IMR-90 (cell line): Measurements from ENCODE around the gene PHOSPHO2. TPM values are rescaled to one million over a fixed set of nuclear protein-coding genes. Genes with fewer than 3 reads are reported as not detected.

Experiments
- ATAC-seq: fragments of 200-7000 bp; cut with Tn5 transposase; 2 replicates; pipeline ENCODE4 v1.9.1; 2020; ENCODE audit warnings: low read depth, mild to moderate bottlenecking, moderate library complexity
- BruUV-seq: library from RNA; stranded (reverse); fragments of 400-500 nt; replicated peaks from 2 replicates; lab custom pipeline; 2021; lab: Mats Ljungman, UMichigan
- CTCF ChIA-PET: fragments of 300-600 bp; formaldehyde crosslinking; extraction: SDS; loops from one replicate; lab custom pipeline; 2021; ENCODE audit warnings: antibody characterized with exemption; lab: Yijun Ruan, JAX
- POLR2A ChIA-PET: fragments of 300-600 bp; sonication (Branson Sonifier 250); formaldehyde crosslinking; loops from one replicate; lab custom pipeline; 2022; ENCODE audit warnings: antibody characterized with exemption; ENCODE audit not compliant: unreplicated experiment; lab: Charles Lee
- DNase-seq: peaks from one replicate; pipeline ENCODE4 v3.0.0; 2013
- H2AFZ ChIP-seq: replicated peaks from 2 replicates; pipeline ENCODE3; 2013; ENCODE audit warnings: low read length, mild to moderate bottlenecking; ENCODE audit not compliant: poor library complexity
- H2AK5ac ChIP-seq: 2 replicates; pipeline ENCODE4 v1.6.1; 2013; ENCODE audit warnings: low read depth, low read length, inconsistent platforms
- H2AK9ac ChIP-seq: replicated peaks from 2 replicates; pipeline ENCODE3; 2013; ENCODE audit warnings: mild to moderate bottlenecking, low read depth, low read length, moderate library complexity; ENCODE audit not compliant: poor library complexity
- H2BK120ac ChIP-seq: 2 replicates; pipeline ENCODE4 v1.6.1; 2013; ENCODE audit warnings: low read depth, low read length, inconsistent platforms
- H2BK15ac ChIP-seq: 3 replicates; pipeline ENCODE4 v1.6.1; 2013; ENCODE audit warnings: low read depth, low read length, inconsistent platforms
- H2BK20ac ChIP-seq: 2 replicates; pipeline ENCODE4 v1.6.1; 2013; ENCODE audit warnings: low read depth, mild to moderate bottlenecking, inconsistent platforms, low read length, moderate library complexity
- H2BK5ac ChIP-seq: 2 replicates; pipeline ENCODE4 v1.6.1; 2013; ENCODE audit warnings: mild to moderate bottlenecking, low read depth, low read length, inconsistent platforms; ENCODE audit not compliant: poor library complexity, severe bottlenecking
- H3K14ac ChIP-seq: replicated peaks from 2 replicates; pipeline ENCODE4 v1.6.1; 2013; ENCODE audit warnings: low read depth, low read length, inconsistent platforms
- H3K18ac ChIP-seq: 2 replicates; pipeline ENCODE4 v1.6.1; 2013; ENCODE audit warnings: low read depth, low read length, control low read depth
- H3K23ac ChIP-seq: 2 replicates; pipeline ENCODE4 v1.6.1; 2013; ENCODE audit warnings: low read depth, low read length, inconsistent platforms
- H3K27ac ChIP-seq: 2 replicates; pipeline ENCODE4 v1.5.1; 2013; ENCODE audit warnings: mild to moderate bottlenecking, control low read depth, low read length; ENCODE audit not compliant: insufficient read depth
- H3K27me3 ChIP-seq: 2 replicates; pipeline ENCODE4 v1.6.1; 2013; ENCODE audit warnings: low read length; ENCODE audit not compliant: control insufficient read depth, insufficient read depth
- H3K36me3 ChIP-seq: 2 replicates; pipeline ENCODE4 v1.6.1; 2013; ENCODE audit warnings: low read length, mixed read lengths; ENCODE audit not compliant: control insufficient read depth, insufficient read depth
- H3K4ac ChIP-seq: 2 replicates; pipeline ENCODE4 v1.6.1; 2013; ENCODE audit warnings: low read depth, low read length, inconsistent platforms
- H3K4me1 ChIP-seq: 2 replicates; pipeline ENCODE4 v1.6.1; 2013; ENCODE audit warnings: low read length, mixed read lengths; ENCODE audit not compliant: control insufficient read depth, insufficient read depth
- H3K4me2 ChIP-seq: 2 replicates; pipeline ENCODE4 v1.6.1; 2013; ENCODE audit warnings: low read depth, mild to moderate bottlenecking, control low read depth, low read length, moderate library complexity
- H3K4me3 ChIP-seq: 2 replicates; pipeline ENCODE4 v1.5.1; 2013; ENCODE audit warnings: low read depth, mild to moderate bottlenecking, control low read depth, low read length, moderate library complexity; ENCODE audit not compliant: insufficient read depth
- H3K56ac ChIP-seq: 2 replicates; pipeline ENCODE4 v1.6.1; 2013; ENCODE audit warnings: low read length, inconsistent platforms; ENCODE audit not compliant: insufficient read depth; ENCODE audit errors: extremely low read depth
- H3K79me1 ChIP-seq, 2 experiments: 2 replicates each; pipeline ENCODE4 v1.6.1; 2013; ENCODE audit warnings: low read length in 2 of 2, inconsistent platforms in 1 of 2, low read depth in 1 of 2
- H3K9ac ChIP-seq: 2 replicates; pipeline ENCODE4 v1.6.1; 2013; ENCODE audit warnings: low read depth, low read length, control low read depth
- H3K9me1 ChIP-seq: 2 replicates; pipeline ENCODE4 v1.6.1; 2013; ENCODE audit warnings: low read length, inconsistent platforms; ENCODE audit not compliant: insufficient read depth
- H3K9me3 ChIP-seq: 2 replicates; pipeline ENCODE4 v1.6.1; 2013; ENCODE audit warnings: low read length; ENCODE audit not compliant: control insufficient read depth, insufficient read depth
- H4K20me1 ChIP-seq: 2 replicates; pipeline ENCODE4 v1.6.1; 2013; ENCODE audit warnings: low read length, inconsistent platforms; ENCODE audit not compliant: insufficient read depth
- H4K5ac ChIP-seq: 2 replicates; pipeline ENCODE4 v1.6.1; 2013; ENCODE audit warnings: mild to moderate bottlenecking, low read depth, low read length, control low read depth
- H4K8ac ChIP-seq, 2 experiments: 2 replicates each; pipeline ENCODE4 v1.6.1; 2013; ENCODE audit warnings: low read depth in 2 of 2, low read length in 2 of 2, control low read depth in 1 of 2, inconsistent platforms in 1 of 2
- H4K91ac ChIP-seq: 2 replicates; pipeline ENCODE4 v1.6.1; 2013; ENCODE audit warnings: low read depth, low read length, inconsistent platforms; ENCODE audit not compliant: insufficient read depth
- BHLHE40 ChIP-seq: fragments of 150-350 bp; IDR thresholded peaks from 2 replicates; pipeline ENCODE4 v1.6.1; 2016; ENCODE audit warnings: mild to moderate bottlenecking, low read depth, low read length
- CEBPB ChIP-seq: IDR thresholded peaks from 2 replicates; pipeline ENCODE4 v1.6.1; 2012; ENCODE audit warnings: low read depth, low read length, improper control_type of control experiment
- CHD1 ChIP-seq: IDR thresholded peaks from 2 replicates; pipeline ENCODE4 v1.6.1; 2012; ENCODE audit warnings: low read depth, low read length, improper control_type of control experiment
- CTCF ChIP-seq: conservative IDR thresholded peaks from 2 replicates; pipeline ENCODE4 v1.5.1; 2012; ENCODE audit warnings: mild to moderate bottlenecking, low read depth, low read length, improper control_type of control experiment
- ELK1 ChIP-seq: fragments of 150-350 bp; IDR thresholded peaks from 2 replicates; pipeline ENCODE4 v1.6.1; 2016; ENCODE audit warnings: low read depth, mild to moderate bottlenecking, low read length, moderate library complexity, borderline replicate concordance
- FOS ChIP-seq: fragments of 150-350 bp; IDR thresholded peaks from 2 replicates; pipeline ENCODE4 v1.6.1; 2016; ENCODE audit warnings: low read depth, low read length
- MAFK ChIP-seq: IDR thresholded peaks from 2 replicates; pipeline ENCODE4 v1.6.1; 2012; ENCODE audit warnings: low read depth, low read length, improper control_type of control experiment
- MAZ ChIP-seq: IDR thresholded peaks from 2 replicates; pipeline ENCODE4 v1.6.1; 2012; ENCODE audit warnings: low read depth, mild to moderate bottlenecking, low read length, improper control_type of control experiment, moderate library complexity, borderline replicate concordance
- MXI1 ChIP-seq: IDR thresholded peaks from 2 replicates; pipeline ENCODE4 v1.6.1; 2012; ENCODE audit warnings: low read depth, mild to moderate bottlenecking, low read length, moderate library complexity, borderline replicate concordance
- NFE2L2 ChIP-seq: fragments of 150-350 bp; IDR thresholded peaks from 2 replicates; pipeline ENCODE4 v1.6.1; 2016; ENCODE audit warnings: low read depth, mild to moderate bottlenecking, low read length
- POLR2A ChIP-seq: IDR thresholded peaks from 2 replicates; pipeline ENCODE4 v1.6.1; 2012; ENCODE audit warnings: mild to moderate bottlenecking, low read depth, low read length
- RAD21 ChIP-seq: IDR thresholded peaks from 2 replicates; pipeline ENCODE4 v1.6.1; 2012; ENCODE audit warnings: low read length, improper control_type of control experiment
- RCOR1 ChIP-seq: IDR thresholded peaks from 2 replicates; pipeline ENCODE4 v1.6.1; 2012; ENCODE audit warnings: mild to moderate bottlenecking, low read length, improper control_type of control experiment; ENCODE audit not compliant: insufficient replicate concordance
- RFX5 ChIP-seq: IDR thresholded peaks from 2 replicates; pipeline ENCODE4 v1.8.0; 2012; ENCODE audit warnings: low read depth, mild to moderate bottlenecking, low read length, moderate library complexity
- SMC3 ChIP-seq: fragments of 150-350 bp; IDR thresholded peaks from 2 replicates; pipeline ENCODE4 v1.6.1; 2016; ENCODE audit warnings: low read depth, mild to moderate bottlenecking, antibody characterized with exemption, low read length, moderate library complexity
- USF2 ChIP-seq: fragments of 150-350 bp; IDR thresholded peaks from 2 replicates; pipeline ENCODE4 v1.6.1; 2017; ENCODE audit warnings: mild to moderate bottlenecking, antibody characterized with exemption, low read length, low read depth
- WGBS, 2 experiments: methylation state at CpG; one replicate each; pipeline versions ENCODE4 v1.1.5 to v1.1.7; 2013; ENCODE audit warnings: missing lambda C conversion rate in 2 of 2; ENCODE audit not compliant: insufficient read length in 1 of 2; ENCODE audit errors: extremely low coverage in 2 of 2; 5-methylcytosine and 5-hydroxymethylcytosine counted together
- dilution Hi-C: fragments of 300-500 bp; cut with HindIII; formaldehyde crosslinking; loops from one replicate; pipeline ENCODE4 v1.14.3; 2018; ENCODE audit warnings: low sequenced_read_pairs; ENCODE audit not compliant: unreplicated experiment
- in situ Hi-C: fragments of 300-500 bp; cut with MboI; formaldehyde crosslinking; loops from 3 replicates; pipeline ENCODE4 v1.14.3; 2019; ENCODE audit warnings: low sequenced_read_pairs, inconsistent platforms, mixed read lengths
- intact Hi-C: fragments of 100-400 bp; cut with micrococcal nuclease; formaldehyde crosslinking; loops from 2 replicates; pipeline ENCODE4 v1.10.0; 2022
- polyA plus RNA-seq, 3 experiments: library from polyadenylated mRNA; depleted of rRNA; stranded (reverse); fragments of >200 nt; gene quantifications; 2 replicates each; pipeline ENCODE4 v1.2.3, GENCODE V29; 2012; ENCODE audit warnings: low replicate concordance in 1 of 3
- total RNA-seq: library from RNA; depleted of rRNA; stranded (reverse); fragments of >200 nt; gene quantifications from 2 replicates; pipeline ENCODE4 v1.2.3, GENCODE V29; 2012

Gene PHOSPHO2
- total and polyA plus RNA-seq, 2 of the 4 experiments (the other 2 are of a cell fraction): 0.48 to 0.54 TPM

GRCh38 chr2:169690958-169691357, 3.3 kb upstream of the PHOSPHO2 start:
- ChIA-PET CTCF (interaction anchor here (0.6 kb wide), 1 partner anchor 40 kb away, joined by 3 read pairs; no protein-coding TSS in a partner anchor), POLR2A (no interaction called here)
- Histone ChIP-seq H4K91ac (no peak overlapping the region), H4K20me1 (no peaks in the 10 kb centered on the region), H3K4me1 (no peaks in the 10 kb centered on the region; the same call in 1 of the 2 replicates), H3K9me1 (no peaks in the 10 kb centered on the region), H2AK5ac (no peak overlapping the region), H3K18ac (no peak overlapping the region), H3K79me1 (peaks cover 5 to 7% of the 10 kb centered on the region in 2 experiments; a peak in 1 of 4 replicates), H3K27me3 (no peaks in the 10 kb centered on the region), H3K4me3 (no peak overlapping the region), H3K23ac (no peak overlapping the region), H4K8ac (no peak overlapping the region), H2AFZ (no peak overlapping the region), H3K36me3 (no peaks in the 10 kb centered on the region), H2BK15ac (no peak overlapping the region), H3K14ac (no peak overlapping the region), H2AK9ac (no peak overlapping the region), H2BK5ac (no peak overlapping the region), H4K5ac (no peak overlapping the region), H3K56ac (no peak overlapping the region), H3K4me2 (no peak overlapping the region), H3K9ac (no peak overlapping the region), H2BK20ac (no peak overlapping the region), H3K9me3 (no peaks in the 10 kb centered on the region), H3K27ac (no peak overlapping the region), H3K4ac (no peak overlapping the region), H2BK120ac (no peak overlapping the region)
- intact Hi-C loops (no loop called here), dilution Hi-C loops (no loop called here), in situ Hi-C loops (no loop called here)
- 17% methylated on average over 1 of the region's 1 CpG; no CpG with 5 or more reads in 1 of the 2 experiments for WGBS, 2 experiments
- ATAC-seq (no peak), DNase-seq (no peak)
- BruUV-seq: no TSS peak
- TF ChIP-seq RFX5 (no peak), POLR2A (no peak), MXI1 (no peak), ELK1 (no peak), CHD1 (no peak), BHLHE40 (no peak), CTCF (no peak), CEBPB (no peak), USF2 (no peak), RAD21 (no peak), NFE2L2 (no peak), MAFK (no peak), RCOR1 (no peak), MAZ (no peak), FOS (no peak), SMC3 (no peak)
